SK-N-SH treated with all-trans-retinoic acid at 6 μM for 48 hours (cell line): Measurements from ENCODE around the gene YIPF2.

Experiments
- ATAC-seq: fragments of 200-7000 bp; cut with Tn5 transposase; 3 replicates; pipeline ENCODE4 v1.9.1; 2020; ENCODE audit warnings: mild to moderate bottlenecking, moderate library complexity
- ARNTL ChIP-seq: fragments of 450-650 bp; formaldehyde crosslinking; IDR thresholded peaks from 2 replicates; pipeline ENCODE4 v1.5.0; 2020; ENCODE audit warnings: low read depth, mild to moderate bottlenecking, moderate library complexity, borderline replicate concordance
- ESRRG ChIP-seq: fragments of 250-450 bp; sonication (Bioruptor Pico); IDR thresholded peaks from 2 replicates; pipeline ENCODE4 v1.6.1; 2021; ENCODE audit warnings: mild to moderate bottlenecking
- GLIS3 ChIP-seq: fragments of 250-450 bp; sonication (Bioruptor Pico); IDR thresholded peaks from 2 replicates; pipeline ENCODE4 v1.5.0; 2020; ENCODE audit warnings: mild to moderate bottlenecking, moderate library complexity
- OSR1 ChIP-seq: fragments of 250-450 bp; sonication (Bioruptor Pico); IDR thresholded peaks from 2 replicates; pipeline ENCODE4 v1.8.0; 2022; ENCODE audit warnings: moderate library complexity, mild to moderate bottlenecking, inconsistent platforms
- PPARA ChIP-seq: fragments of 250-450 bp; sonication (Bioruptor Pico); IDR thresholded peaks from 2 replicates; pipeline ENCODE4 v1.5.0; 2020; ENCODE audit warnings: mild to moderate bottlenecking, borderline replicate concordance
- TCF4 ChIP-seq: fragments of 250-450 bp; sonication (Bioruptor Pico); IDR thresholded peaks from 2 replicates; pipeline ENCODE4 v1.8.0; 2021; ENCODE audit warnings: mild to moderate bottlenecking, moderate library complexity, borderline replicate concordance
- ZFP30 ChIP-seq: fragments of 450-650 bp; formaldehyde crosslinking; IDR thresholded peaks from 2 replicates; pipeline ENCODE4 v1.5.0; 2022; ENCODE audit warnings: mild to moderate bottlenecking, moderate library complexity
- ZNF70 ChIP-seq: fragments of 450-650 bp; formaldehyde crosslinking; IDR thresholded peaks from 2 replicates; pipeline ENCODE4 v1.5.0; 2020; ENCODE audit warnings: mild to moderate bottlenecking, moderate library complexity
- TF ChIP-seq, protein P1 (sequence below): fragments of 250-450 bp; sonication (Bioruptor Pico); IDR thresholded peaks from 2 replicates; pipeline ENCODE4 v1.5.1; 2021; ENCODE audit warnings: mild to moderate bottlenecking, moderate library complexity
- TF ChIP-seq, protein P2 (sequence below): fragments of 250-450 bp; sonication (Bioruptor Pico); IDR thresholded peaks from 2 replicates; pipeline ENCODE4 v1.5.0; 2020; ENCODE audit warnings: mild to moderate bottlenecking, moderate library complexity

Gene YIPF2

DNA sequence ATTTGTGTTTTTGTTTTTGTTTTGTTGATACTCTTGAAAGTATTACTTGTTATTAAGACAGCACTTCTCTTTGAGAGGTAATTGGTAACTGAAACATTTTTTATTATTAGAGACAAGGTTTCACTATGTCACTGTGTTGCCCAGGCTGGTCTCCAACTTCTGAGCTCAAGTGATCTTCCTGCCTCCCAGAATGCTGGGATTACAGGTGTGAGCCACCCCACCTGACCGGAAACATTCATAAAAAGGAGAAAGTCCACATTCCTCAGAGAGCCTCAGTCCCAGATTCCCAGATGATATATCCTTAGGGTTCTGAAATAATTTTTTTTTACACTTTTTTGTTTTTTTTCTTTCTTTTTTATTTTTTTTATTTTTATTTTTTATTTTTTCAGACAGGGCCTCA, 54.4 kb downstream of the YIPF2 start:
- ATAC-seq, result no peak
- TF ChIP-seq PPARA (no peak), OSR1 (no peak), TCF4 (CRISPR knock-in tag) (no peak), ESRRG (CRISPR knock-in tag) (no peak), ARNTL (CRISPR knock-in tag) (no peak), GLIS3 (CRISPR knock-in tag) (no peak), ZNF70 (CRISPR knock-in tag) (no peak), ZFP30 (CRISPR knock-in tag) (no peak)
- TF ChIP-seq, protein P1, sequence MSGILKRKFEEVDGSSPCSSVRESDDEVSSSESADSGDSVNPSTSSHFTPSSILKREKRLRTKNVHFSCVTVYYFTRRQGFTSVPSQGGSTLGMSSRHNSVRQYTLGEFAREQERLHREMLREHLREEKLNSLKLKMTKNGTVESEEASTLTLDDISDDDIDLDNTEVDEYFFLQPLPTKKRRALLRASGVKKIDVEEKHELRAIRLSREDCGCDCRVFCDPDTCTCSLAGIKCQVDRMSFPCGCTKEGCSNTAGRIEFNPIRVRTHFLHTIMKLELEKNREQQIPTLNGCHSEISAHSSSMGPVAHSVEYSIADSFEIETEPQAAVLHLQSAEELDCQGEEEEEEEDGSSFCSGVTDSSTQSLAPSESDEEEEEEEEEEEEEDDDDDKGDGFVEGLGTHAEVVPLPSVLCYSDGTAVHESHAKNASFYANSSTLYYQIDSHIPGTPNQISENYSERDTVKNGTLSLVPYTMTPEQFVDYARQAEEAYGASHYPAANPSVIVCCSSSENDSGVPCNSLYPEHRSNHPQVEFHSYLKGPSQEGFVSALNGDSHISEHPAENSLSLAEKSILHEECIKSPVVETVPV (CRISPR knock-in tag), result no peak
- TF ChIP-seq, protein P2, sequence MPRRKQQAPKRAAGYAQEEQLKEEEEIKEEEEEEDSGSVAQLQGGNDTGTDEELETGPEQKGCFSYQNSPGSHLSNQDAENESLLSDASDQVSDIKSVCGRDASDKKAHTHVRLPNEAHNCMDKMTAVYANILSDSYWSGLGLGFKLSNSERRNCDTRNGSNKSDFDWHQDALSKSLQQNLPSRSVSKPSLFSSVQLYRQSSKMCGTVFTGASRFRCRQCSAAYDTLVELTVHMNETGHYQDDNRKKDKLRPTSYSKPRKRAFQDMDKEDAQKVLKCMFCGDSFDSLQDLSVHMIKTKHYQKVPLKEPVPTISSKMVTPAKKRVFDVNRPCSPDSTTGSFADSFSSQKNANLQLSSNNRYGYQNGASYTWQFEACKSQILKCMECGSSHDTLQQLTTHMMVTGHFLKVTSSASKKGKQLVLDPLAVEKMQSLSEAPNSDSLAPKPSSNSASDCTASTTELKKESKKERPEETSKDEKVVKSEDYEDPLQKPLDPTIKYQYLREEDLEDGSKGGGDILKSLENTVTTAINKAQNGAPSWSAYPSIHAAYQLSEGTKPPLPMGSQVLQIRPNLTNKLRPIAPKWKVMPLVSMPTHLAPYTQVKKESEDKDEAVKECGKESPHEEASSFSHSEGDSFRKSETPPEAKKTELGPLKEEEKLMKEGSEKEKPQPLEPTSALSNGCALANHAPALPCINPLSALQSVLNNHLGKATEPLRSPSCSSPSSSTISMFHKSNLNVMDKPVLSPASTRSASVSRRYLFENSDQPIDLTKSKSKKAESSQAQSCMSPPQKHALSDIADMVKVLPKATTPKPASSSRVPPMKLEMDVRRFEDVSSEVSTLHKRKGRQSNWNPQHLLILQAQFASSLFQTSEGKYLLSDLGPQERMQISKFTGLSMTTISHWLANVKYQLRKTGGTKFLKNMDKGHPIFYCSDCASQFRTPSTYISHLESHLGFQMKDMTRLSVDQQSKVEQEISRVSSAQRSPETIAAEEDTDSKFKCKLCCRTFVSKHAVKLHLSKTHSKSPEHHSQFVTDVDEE, result no peak
- TF ChIP-seq, all 23 proteins: peak for 0

DNA sequence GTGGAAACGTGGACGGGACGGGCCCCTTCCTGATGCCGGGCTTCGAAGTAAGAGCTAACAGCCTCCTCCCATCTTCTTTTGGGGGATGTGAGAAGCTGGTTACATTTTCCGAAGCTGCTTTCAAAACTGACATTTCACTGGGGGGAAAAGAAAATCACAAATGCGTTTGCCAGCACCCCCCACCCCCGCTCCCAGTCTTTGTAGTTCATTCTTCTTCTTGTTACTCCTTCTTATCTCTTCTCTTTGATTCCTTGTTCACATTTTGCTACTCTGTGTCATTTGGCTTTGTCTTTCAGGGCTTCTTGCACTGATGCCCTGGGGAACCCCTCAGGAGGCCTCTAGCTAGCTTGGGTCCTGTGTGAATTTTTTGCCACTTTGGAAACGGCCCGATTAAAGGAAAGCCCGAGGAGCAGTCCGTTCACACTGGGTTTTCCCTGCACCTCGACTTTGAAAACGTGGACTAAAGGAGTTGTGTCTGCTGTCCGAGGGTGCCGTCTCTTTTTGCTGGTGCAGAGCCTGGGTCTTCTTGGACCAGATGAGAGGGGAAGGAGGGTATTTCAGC, 55.8 kb downstream of the YIPF2 start:
- ATAC-seq, result no peak
- TF ChIP-seq, protein P2, result no peak
- TF ChIP-seq GLIS3 (CRISPR knock-in tag), result no peak
